ENCODE results near the gene BNC1.

The BNC1 gene

DNA sequence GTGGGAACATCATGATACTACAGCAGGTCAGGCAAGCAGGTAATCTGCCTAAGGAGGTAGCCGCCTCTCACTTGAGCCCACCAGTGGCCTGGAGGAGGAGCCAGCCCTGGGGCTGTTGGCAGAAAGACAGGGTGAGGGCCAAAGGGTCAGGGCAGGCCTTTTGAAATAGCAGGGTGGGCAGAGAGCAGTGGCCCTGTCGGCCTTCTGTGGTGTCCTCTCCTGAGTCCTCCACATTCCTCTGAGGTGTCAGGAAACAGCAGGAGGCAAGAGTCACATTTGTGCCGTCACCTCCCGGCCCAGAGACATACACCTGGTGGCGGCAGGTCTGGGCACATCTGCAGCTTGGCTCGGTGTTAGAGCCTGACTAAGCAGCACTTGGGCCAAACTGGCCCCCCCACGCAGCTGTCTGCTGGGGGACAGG is 3.9 kb upstream of the BNC1 start:
- Mint-ChIP-seq H3K27me3 (peaks cover 22 to 56% of the 10 kb centered on the region in 2 donors), H3K4me1 (ENCODE audit: low read depth in 2 of 2) (peaks cover 0 to 5% of the 10 kb centered on the region in 2 donors), H3K4me3 (no peak overlapping the region), H3K9me3 (no peaks in the 10 kb centered on the region), H3K36me3 (ENCODE audit: insufficient read depth) (no peaks in the 10 kb centered on the region), H3K27ac (no peak overlapping the region)
- ATAC-seq (replicated peaks) (no peak), DNase-seq (no peak)

DNA sequence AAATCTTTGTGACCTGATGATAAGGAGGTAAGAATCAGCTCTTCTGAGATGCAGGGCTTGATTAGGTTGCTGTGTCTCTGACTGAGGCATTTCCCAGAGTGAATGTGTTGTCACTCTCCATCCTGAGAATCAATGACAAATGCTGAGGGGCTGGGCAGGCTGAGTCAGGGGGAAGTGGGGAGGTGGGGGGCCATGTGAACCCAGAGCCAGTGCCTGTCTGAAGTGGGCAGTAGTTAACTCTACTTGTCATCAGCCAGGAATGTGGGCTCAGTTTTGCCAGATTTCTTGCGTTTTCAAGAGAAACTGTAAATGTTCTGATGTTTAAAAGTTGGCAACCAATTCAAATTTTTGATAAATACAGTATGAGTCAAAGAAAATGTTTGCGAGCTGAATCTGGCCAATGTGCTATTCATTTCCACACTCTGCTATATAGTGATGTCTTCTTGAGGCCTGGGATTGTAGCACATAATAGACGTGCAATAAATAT is 3.1 kb upstream of the BNC1 start:
- Mint-ChIP-seq H3K4me3 (no peak overlapping the region), H3K27me3 (peaks cover 28 to 64% of the 10 kb centered on the region in 2 donors), H3K9me3 (no peaks in the 10 kb centered on the region), H3K36me3 (ENCODE audit: insufficient read depth) (no peaks in the 10 kb centered on the region), H3K4me1 (ENCODE audit: low read depth in 2 of 2) (peaks cover 3 to 7% of the 10 kb centered on the region in 2 donors), H3K27ac (no peak overlapping the region)
- no peak for ATAC-seq (replicated peaks)
- no peak for DNase-seq

DNA sequence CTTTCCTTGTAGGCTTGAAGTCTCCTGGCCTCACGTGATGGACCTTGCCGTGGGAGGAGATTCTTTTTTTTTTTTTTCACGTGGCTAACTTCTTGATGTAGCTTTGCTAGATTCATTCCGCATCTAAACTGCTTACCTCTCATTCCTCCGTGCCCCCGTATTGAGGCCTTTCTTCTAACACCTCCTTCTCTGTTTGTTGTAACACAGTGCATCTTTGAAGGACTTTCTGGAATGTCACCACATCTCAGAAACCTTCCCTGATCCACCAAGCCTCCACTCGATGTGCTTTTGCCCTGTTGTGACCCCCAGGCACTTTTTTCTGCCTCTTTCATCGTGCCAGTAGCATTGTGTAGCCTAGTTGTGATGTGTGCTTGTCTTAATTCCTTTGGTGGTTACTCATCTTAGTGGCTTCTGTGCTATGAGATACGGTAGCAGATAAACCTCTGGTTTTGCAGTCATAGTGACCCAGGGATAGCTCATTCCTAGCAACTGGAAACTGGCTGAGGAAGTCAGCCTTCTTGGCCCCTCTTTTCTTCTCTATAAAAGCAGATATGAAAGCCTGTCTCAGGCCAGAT is 1.6 kb upstream of the BNC1 start:
- Mint-ChIP-seq H3K4me3 (no peak overlapping the region), H3K27me3 (peaks cover 41 to 80% of the 10 kb centered on the region in 2 donors), H3K36me3 (ENCODE audit: insufficient read depth) (no peaks in the 10 kb centered on the region), H3K9me3 (no peaks in the 10 kb centered on the region), H3K4me1 (ENCODE audit: low read depth in 2 of 2) (peaks cover 3 to 7% of the 10 kb centered on the region in 2 donors), H3K27ac (no peak overlapping the region)
- no peak for DNase-seq
- no peak for ATAC-seq (replicated peaks)

GRCh38 chr15:83285284-83285978 is 967 bp upstream of the BNC1 start:
- Mint-ChIP-seq H3K27ac (no peak overlapping the region), H3K4me1 (ENCODE audit: low read depth in 2 of 2) (peaks cover 3 to 7% of the 10 kb centered on the region in 2 donors), H3K4me3 (peak overlapping the region in 1 of 2 donors; percentile 44), H3K27me3 (peaks cover 47 to 86% of the 10 kb centered on the region in 2 donors), H3K36me3 (ENCODE audit: insufficient read depth) (no peaks in the 10 kb centered on the region), H3K9me3 (no peaks in the 10 kb centered on the region)
- ATAC-seq (replicated peaks) (no peak), DNase-seq (no peak)

GRCh38 chr15:83283813-83284558 is 478 bp downstream of the BNC1 start:
- no peak for DNase-seq
- H3K4me1 Mint-ChIP-seq (ENCODE audit: low read depth in 2 of 2), result peaks cover 3 to 7% of the 10 kb centered on the region in 2 donors
- ATAC-seq (replicated peaks), result no peak
- peak overlapping the region; percentile 31 to 57 for H3K4me3 Mint-ChIP-seq
- peaks cover 59 to 86% of the 10 kb centered on the region in 2 donors for H3K27me3 Mint-ChIP-seq
- H3K27ac Mint-ChIP-seq, result no peak overlapping the region
- no peaks in the 10 kb centered on the region for H3K36me3 Mint-ChIP-seq (ENCODE audit: insufficient read depth)
- no peaks in the 10 kb centered on the region for H3K9me3 Mint-ChIP-seq

GRCh38 chr15:83283138-83283812 is 1.2 kb downstream of the BNC1 start:
- H3K27ac Mint-ChIP-seq, result no peak overlapping the region
- no peak for ATAC-seq (replicated peaks)
- H3K36me3 Mint-ChIP-seq (ENCODE audit: insufficient read depth), result no peaks in the 10 kb centered on the region
- peak overlapping the region; percentile 49 to 57 for H3K4me3 Mint-ChIP-seq
- H3K4me1 Mint-ChIP-seq (ENCODE audit: low read depth in 2 of 2), result peaks cover 3 to 7% of the 10 kb centered on the region in 2 donors
- no peaks in the 10 kb centered on the region for H3K9me3 Mint-ChIP-seq
- H3K27me3 Mint-ChIP-seq, result peaks cover 59 to 84% of the 10 kb centered on the region in 2 donors
- no peak for DNase-seq

DNA sequence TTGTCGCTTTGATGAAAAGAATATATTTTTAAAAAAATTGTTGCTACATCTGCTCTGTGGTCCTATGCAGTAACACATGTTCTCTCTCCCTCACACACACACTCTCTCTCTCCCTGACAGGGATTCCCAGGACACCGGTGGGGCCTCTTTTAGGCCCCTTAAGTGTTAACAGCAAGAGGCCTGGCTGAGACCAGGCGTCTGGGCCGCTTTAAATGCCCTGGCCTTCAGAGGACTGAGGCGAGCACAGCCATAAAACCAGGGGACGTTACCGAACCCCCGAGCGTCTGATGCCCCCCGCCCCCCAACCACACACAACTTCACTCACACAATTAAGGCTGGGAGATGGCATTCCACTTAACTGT is 1.7 kb downstream of the BNC1 start:
- Mint-ChIP-seq H3K36me3 (ENCODE audit: insufficient read depth) (no peaks in the 10 kb centered on the region), H3K4me1 (ENCODE audit: low read depth in 2 of 2) (peaks cover 3 to 7% of the 10 kb centered on the region in 2 donors), H3K4me3 (peak overlapping the region; percentile 31 to 49), H3K27me3 (peaks cover 59 to 84% of the 10 kb centered on the region in 2 donors), H3K27ac (no peak overlapping the region), H3K9me3 (no peaks in the 10 kb centered on the region)
- no peak for DNase-seq
- ATAC-seq (replicated peaks), result no peak

- DNase-seq (no peak), ATAC-seq (replicated peaks) (no peak)
- Mint-ChIP-seq H3K4me3 (no peak overlapping the region), H3K4me1 (ENCODE audit: low read depth in 2 of 2) (peaks cover 3 to 7% of the 10 kb centered on the region in 2 donors), H3K36me3 (ENCODE audit: insufficient read depth) (no peaks in the 10 kb centered on the region), H3K27ac (no peak overlapping the region), H3K9me3 (no peaks in the 10 kb centered on the region), H3K27me3 (peaks cover 55 to 84% of the 10 kb centered on the region in 2 donors)
Measured at GRCh38 chr15:83282141-83282540, 2.3 kb downstream of the BNC1 start.

- H3K4me3 Mint-ChIP-seq, result no peak overlapping the region
- no peaks in the 10 kb centered on the region for H3K36me3 Mint-ChIP-seq (ENCODE audit: insufficient read depth)
- no peak for ATAC-seq (replicated peaks)
- H3K9me3 Mint-ChIP-seq, result peaks cover 0 to 1% of the 10 kb centered on the region in 2 donors
- no peak for DNase-seq
- H3K27ac Mint-ChIP-seq, result no peak overlapping the region
- H3K27me3 Mint-ChIP-seq, result peaks cover 54 to 95% of the 10 kb centered on the region in 2 donors
- peaks cover 2 to 3% of the 10 kb centered on the region in 2 donors for H3K4me1 Mint-ChIP-seq (ENCODE audit: low read depth in 2 of 2)
Measured at GRCh38 chr15:83278191-83278590, 6.3 kb downstream of the BNC1 start.

DNA sequence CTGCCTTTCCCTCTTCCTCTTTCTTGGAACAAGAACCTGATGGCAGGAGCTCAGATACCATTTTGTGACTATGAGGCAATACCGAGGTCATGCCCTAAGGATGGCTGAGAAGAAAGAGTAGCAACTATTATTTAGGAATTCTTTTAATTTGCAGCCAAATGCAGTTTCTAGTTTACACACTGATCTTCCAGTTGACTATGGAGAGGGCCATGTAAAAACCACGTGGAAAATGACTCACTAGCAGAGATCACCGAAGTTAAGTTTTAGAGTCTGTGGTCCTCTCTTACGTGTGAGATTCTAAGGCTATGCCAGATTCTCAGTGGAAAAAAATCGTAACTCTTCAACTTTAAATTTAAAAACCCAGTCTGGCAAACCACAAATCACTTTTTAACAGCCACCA is 7.8 kb downstream of the BNC1 start:
- no peaks in the 10 kb centered on the region for H3K36me3 Mint-ChIP-seq (ENCODE audit: insufficient read depth)
- peaks cover 0 to 1% of the 10 kb centered on the region in 2 donors for H3K9me3 Mint-ChIP-seq
- no peak overlapping the region for H3K27ac Mint-ChIP-seq
- ATAC-seq (replicated peaks) (no peak), DNase-seq (no peak)
- H3K4me3 Mint-ChIP-seq, result no peak overlapping the region
- H3K4me1 Mint-ChIP-seq (ENCODE audit: low read depth in 2 of 2), result no peaks in the 10 kb centered on the region
- peaks cover 40 to 79% of the 10 kb centered on the region in 2 donors for H3K27me3 Mint-ChIP-seq

- H3K4me1 Mint-ChIP-seq (ENCODE audit: low read depth in 2 of 2), result no peaks in the 10 kb centered on the region
Measured at GRCh38 chr15:83275412-83275811, 9.1 kb downstream of the BNC1 start.

GRCh38 chr15:83270176-83270575 is 14.3 kb downstream of the BNC1 start:
- H3K4me1 Mint-ChIP-seq (ENCODE audit: low read depth in 2 of 2), result no peaks in the 10 kb centered on the region
- ATAC-seq (replicated peaks) (no peak), DNase-seq (no peak)
- H3K27me3 Mint-ChIP-seq, result peaks cover 38 to 56% of the 10 kb centered on the region in 2 donors
- H3K27ac Mint-ChIP-seq, result no peak overlapping the region
- H3K4me3 Mint-ChIP-seq, result no peak overlapping the region
- peaks cover 0 to 1% of the 10 kb centered on the region in 2 donors for H3K9me3 Mint-ChIP-seq
- H3K36me3 Mint-ChIP-seq (ENCODE audit: insufficient read depth), result no peaks in the 10 kb centered on the region

More at GRCh38 chr15:83275412-83275811, 9.1 kb downstream of the BNC1 start:
- peaks cover 34 to 76% of the 10 kb centered on the region in 2 donors for H3K27me3 Mint-ChIP-seq
- H3K9me3 Mint-ChIP-seq, result peaks cover 0 to 1% of the 10 kb centered on the region in 2 donors
- DNase-seq (no peak), ATAC-seq (replicated peaks) (no peak)
- H3K36me3 Mint-ChIP-seq (ENCODE audit: insufficient read depth), result no peaks in the 10 kb centered on the region
- H3K27ac Mint-ChIP-seq, result no peak overlapping the region
- no peak overlapping the region for H3K4me3 Mint-ChIP-seq

GRCh38 chr15:83268147-83268546 is 16.3 kb downstream of the BNC1 start:
- DNase-seq, result no peak
- H3K4me3 Mint-ChIP-seq, result no peak overlapping the region
- no peak for ATAC-seq (replicated peaks)
- H3K27ac Mint-ChIP-seq, result no peak overlapping the region
- H3K4me1 Mint-ChIP-seq (ENCODE audit: low read depth in 2 of 2), result no peaks in the 10 kb centered on the region
- H3K36me3 Mint-ChIP-seq (ENCODE audit: insufficient read depth), result no peaks in the 10 kb centered on the region
- peaks cover 42 to 58% of the 10 kb centered on the region in 2 donors for H3K27me3 Mint-ChIP-seq
- H3K9me3 Mint-ChIP-seq, result no peaks in the 10 kb centered on the region
